ENCODE data around the gene ALG14.

Gene ALG14

GRCh38 chr1:95072532-95073419, at the start of gene ALG14:
Gene ALG14, minus strand, starts transcription at chr1:95072951. Its CDS starts 53 bp downstream, at chr1:95072898.
- DNase-seq (ENCODE audit: low read depth): peak; percentile 93
- H3K4me3 ChIP-seq (ENCODE audit: low read depth, low read length): peak within 1 kb of the TSS; percentile 70
- TF ChIP-seq CTCF (IDR thresholded peaks at IDR 0.05; ENCODE audit: low read depth, low read length, missing control alignments): no peak

- no peak overlapping the region for H3K4me3 ChIP-seq (ENCODE audit: low read depth, low read length)
- DNase-seq (ENCODE audit: low read depth): no peak
- no peak for TF ChIP-seq CTCF (IDR thresholded peaks at IDR 0.05; ENCODE audit: low read depth, low read length, missing control alignments)
Measured at GRCh38 chr1:95122151-95122697, 49.5 kb upstream of the ALG14 start.

- no peak for TF ChIP-seq CTCF (IDR thresholded peaks at IDR 0.05; ENCODE audit: low read depth, low read length, missing control alignments)
- DNase-seq (ENCODE audit: low read depth): no peak
- no peak overlapping the region for H3K4me3 ChIP-seq (ENCODE audit: low read depth, low read length)
Measured at GRCh38 chr1:95119273-95119672, 46.5 kb upstream of the ALG14 start.

GRCh38 chr1:95118710-95119109, 46.0 kb upstream of the ALG14 start:
- no peak for TF ChIP-seq CTCF (IDR thresholded peaks at IDR 0.05; ENCODE audit: low read depth, low read length, missing control alignments)
- no peak for DNase-seq (ENCODE audit: low read depth)
- H3K4me3 ChIP-seq (ENCODE audit: low read depth, low read length): no peak overlapping the region

GRCh38 chr1:95118067-95118499, 45.3 kb upstream of the ALG14 start:
- DNase-seq (ENCODE audit: low read depth): no peak
- H3K4me3 ChIP-seq (ENCODE audit: low read depth, low read length): peak overlapping the region; percentile 52
- no peak for TF ChIP-seq CTCF (IDR thresholded peaks at IDR 0.05; ENCODE audit: low read depth, low read length, missing control alignments)

GRCh38 chr1:95117207-95118066, 44.7 kb upstream of the ALG14 start, which contains the start of gene TLCD4:
Gene TLCD4, plus strand, starts transcription at chr1:95117355. Its CDS starts 26,547 bp downstream, at chr1:95143902.
- DNase-seq (ENCODE audit: low read depth): no peak
- TF ChIP-seq CTCF (IDR thresholded peaks at IDR 0.05; ENCODE audit: low read depth, low read length, missing control alignments): no peak
- H3K4me3 ChIP-seq (ENCODE audit: low read depth, low read length): peak within 1 kb of the TSS; percentile 52
